HG03280 (cell line): Measurements from ENCODE around the gene PPP1R16B.
"Not testable (repeated sequence)": the region's sequence is repeated elsewhere in the genome, so short reads cannot be mapped to it uniquely, and the experiment has no call there.

ENCODE experiments used
- ATAC-seq: cut with Tn5 transposase; IDR thresholded peaks from one replicate; pipeline ENCODE4 v1.9.1; 2021; ENCODE audit warnings: mild to moderate bottlenecking, moderate library complexity; ENCODE audit not compliant: unreplicated experiment

PPP1R16B gene

DNA sequence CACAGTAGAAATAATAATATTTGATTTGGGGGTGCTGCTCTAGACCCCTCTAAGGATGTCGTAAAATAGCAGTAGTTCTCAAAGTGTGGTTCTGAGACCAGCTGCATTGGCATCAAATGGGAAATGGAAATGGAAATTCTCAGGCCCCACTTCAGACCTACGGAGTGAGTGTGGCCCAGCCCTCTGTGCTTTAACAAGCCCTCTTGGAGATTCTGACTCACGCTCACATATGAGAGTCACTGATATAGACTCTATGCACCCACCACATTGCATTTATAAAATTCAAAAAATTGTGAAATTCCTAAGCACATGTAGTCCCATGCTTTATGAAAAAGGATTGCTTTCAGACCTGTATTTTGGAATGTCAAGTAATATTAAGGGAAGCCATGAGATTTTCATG, 14.2 kb upstream of the PPP1R16B start:
- ATAC-seq, result no peak

DNA sequence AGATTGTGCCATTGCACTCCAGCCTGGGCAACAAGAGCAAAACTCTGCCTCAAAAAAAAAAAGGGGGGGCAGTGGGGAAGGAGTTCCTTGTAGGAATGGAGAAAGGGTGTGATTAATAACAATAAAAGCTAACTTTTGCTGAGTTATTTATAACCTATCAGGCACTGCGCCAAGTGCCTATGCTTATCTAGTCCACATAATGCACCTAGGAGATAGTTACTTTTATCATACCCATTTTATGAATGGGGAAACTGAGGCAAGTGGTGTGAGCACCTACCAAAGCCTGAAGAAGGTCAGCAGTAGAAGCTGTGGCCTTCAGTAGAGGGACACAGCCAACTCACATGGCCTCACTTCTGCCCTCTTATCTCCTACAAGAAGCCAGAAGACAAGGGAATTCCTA, 13.6 kb upstream of the PPP1R16B start:
- ATAC-seq, result no peak

DNA sequence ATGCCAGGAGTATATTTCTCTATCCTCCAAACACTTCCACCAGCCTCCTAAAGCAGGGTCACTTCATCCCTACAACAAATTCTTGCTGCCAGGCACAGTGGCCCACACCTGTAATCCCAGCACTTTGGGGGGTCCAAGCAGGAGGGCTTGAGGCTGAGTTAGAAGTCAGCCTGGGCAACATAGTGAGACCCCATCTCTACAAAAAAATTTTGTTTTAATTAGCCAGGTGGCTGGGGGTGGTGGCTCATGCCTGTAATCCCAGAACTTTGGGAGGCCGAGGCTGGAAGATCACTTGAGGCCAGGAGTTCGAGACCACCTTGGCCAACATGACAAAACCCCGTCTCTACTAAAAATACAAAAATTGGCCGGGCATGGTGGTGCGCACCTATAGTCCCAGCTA, 11.4 kb upstream of the PPP1R16B start:
- not testable (repeated sequence) for ATAC-seq

DNA sequence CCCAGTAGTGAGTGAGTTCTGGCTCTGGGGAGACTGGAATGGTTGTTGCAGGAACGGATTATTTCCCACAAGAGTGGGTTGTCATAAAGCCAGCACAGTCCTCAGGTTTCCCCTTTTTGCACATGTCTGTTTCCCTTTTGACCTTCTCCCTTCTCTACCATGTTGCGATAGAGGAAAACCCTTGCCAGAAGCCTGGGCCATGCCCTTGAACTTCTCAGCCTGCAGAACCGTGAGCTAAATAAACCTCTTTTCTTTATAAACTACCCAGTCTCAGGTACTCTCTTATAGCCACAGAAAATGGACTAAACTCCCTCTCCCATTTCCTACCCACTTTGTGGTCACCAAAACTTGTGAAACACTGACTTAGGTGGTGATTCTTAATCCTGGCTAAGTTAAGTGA, 7.2 kb upstream of the PPP1R16B start:
- no peak for ATAC-seq

DNA sequence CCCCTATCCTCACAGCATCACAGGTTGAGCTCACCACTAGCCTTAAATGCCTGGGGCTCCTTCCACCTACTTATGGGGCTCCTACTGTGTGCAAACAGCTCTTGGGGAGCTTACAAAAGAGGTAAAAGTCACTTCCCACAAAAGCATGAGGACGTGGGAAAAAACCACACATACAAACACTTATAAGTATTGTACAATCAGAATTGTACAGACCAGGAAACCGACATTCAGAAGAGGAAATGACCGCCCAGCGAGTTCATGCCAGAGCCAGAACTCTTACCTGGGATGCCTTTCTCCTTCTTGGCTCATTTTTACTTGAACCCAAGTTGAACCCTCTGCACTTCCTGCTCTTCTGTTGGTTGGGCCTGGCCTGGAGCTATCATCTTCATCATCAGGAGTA, 6.3 kb upstream of the PPP1R16B start:
- ATAC-seq, result no peak

DNA sequence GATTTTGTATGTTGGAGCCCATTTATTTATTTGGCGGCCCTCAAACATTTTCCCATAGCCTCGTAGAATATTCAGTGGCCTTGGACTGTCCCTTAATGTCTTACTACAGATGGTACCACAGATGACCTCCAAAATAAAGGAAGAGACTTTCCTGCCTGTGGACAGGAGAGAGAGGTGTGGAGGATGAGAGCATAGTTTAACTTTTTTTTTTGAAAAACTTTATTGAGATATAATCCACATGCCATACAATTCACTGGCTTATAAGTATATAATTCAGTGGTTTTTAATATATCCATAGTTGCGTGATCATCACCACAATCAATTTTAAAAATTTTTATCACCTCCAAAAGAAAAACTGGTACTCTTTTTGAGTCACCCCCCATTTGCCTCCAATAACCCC, 4.6 kb upstream of the PPP1R16B start:
- no peak for ATAC-seq

DNA sequence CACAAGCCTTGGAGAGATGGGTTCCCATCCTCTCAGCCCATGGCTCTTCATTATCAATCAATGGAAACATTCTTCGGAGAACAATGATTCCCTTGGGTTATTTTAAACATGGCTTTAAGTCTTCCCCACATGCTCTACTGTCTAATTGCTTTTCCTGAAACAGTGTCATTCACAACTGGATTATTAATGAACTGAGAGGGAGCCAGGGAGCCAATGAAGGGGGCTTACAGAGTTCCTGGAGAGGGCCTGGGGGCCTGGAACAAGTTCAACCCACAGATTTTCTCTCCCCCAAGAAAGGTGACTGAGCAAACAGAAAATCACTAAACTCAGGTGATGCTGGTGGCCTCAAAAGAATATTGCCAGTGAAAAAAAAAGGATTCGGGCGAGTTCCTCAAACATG, 1.3 kb upstream of the PPP1R16B start:
- no peak for ATAC-seq

DNA sequence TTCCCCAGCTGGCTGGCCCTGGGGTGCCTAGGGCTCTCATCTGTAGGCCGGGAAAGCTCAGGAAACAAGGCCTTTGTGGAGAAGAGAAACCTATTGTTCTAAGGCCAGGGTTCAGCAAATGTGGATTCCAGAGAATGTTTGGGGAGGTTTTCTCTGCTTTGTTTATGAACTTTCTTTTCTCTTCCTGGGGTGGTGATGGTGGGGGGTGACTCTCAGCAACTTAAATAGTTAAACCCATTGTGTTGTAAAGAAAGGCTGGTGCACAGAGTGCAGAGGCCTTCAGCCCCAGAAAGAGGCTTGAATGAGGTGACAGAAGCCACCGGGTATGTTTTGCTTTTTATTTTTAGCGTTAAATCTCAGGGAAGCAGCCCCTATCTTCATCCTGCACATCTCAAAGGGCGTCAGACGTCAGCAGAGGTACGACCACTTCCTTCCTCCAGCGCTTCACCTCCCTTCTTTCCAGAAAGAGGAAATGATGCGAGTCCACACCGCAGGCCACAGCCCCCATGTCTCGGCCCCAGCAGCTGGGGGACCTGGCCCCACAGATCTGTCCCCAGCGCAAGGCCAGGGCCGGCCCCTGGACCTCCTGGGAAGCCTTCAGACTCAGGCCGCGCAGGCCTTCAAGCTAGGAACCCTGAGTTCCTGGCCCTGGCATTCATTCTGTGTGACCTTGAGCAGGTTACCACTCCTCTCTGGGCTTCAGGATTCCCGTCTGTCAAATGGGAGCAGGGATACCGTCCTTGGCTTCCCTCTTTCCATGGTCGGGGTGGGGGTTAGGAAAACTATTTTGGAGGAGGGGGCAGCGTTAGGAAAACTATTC, 605 bp upstream of the PPP1R16B start:
- ATAC-seq, result no peak

DNA sequence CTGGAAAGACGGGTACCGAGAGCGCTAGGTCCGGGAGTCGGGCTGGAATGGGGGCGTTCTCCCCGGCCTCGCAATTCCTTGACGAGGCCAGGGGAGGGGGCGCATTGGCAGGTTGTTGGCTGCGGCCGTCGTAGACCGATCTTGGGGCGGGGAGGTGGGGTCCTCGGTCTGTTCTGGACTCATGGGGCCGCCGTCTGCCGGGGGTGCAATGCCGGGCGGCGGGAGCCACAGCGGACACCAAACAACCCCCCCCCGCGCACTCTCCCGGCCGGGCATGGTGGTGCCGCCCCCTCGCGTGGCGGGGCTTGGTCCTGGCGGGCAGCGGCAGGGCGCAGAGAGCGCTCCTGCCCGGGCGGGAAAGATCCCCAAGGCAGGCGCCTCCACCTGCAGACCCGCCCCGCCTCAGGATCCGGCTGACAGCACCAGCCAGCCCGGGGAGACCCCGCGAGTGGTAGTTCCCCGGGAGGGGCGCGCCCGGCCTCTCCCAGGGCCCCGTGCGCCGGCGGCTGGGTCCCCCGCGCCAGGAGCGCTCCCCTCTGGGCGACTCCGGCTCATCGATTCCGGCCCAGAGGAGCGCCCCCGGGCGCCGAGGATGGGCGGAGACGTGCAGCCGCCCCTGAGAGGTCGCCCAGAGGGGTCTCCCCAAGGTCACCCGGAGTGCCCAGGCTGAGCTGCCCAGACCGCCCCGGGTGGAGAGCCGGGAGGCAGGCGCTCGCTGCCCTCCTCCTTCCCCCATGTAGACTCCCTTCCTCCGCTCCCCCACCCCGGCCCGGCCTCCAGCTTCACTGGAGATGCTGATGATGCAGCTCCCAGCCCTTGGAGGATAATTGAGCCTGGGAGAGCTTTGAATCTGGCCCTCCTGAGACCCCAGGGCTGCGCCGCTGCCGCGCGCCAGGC, 709 bp downstream of the PPP1R16B start:
- no peak for ATAC-seq

DNA sequence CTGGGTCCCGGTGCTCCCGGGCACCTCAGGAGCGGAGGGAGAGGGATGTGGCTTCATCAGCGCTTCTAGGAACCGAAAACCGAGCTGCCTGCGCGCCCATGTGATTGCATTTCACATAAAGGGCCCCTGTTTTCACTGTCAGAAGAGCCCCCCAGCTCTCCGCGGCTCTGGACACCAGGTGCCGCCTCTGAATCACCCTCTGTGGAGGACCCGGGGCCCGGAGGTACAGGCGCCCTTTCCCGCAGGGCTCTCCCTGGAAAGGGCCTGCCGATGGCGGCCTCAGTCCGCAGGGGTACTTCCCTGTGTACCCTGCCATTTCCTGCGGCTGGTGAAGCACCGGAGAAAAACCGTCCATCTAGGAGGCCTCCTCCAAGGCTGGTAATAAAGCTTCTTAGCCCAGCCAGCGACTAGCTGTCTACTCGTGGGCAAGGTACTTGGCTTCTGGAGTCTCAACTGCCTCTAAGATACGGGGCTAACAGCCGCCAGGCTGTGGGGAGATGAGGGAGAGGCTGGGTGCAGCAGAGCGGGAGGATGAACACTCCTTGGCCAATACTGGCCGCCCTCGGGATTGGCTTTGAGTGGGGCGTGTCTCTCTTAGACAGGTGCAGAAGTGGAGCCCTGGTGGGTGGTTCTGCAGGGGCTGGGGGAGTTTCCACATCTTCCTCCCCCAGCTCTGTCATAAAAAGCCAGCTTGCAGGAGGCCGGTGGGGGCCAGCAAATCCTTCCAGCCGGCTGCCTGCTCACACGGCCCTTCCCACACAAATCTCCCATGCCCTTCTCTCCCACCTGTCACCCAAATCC, 1.6 kb downstream of the PPP1R16B start:
- ATAC-seq, result no peak

DNA sequence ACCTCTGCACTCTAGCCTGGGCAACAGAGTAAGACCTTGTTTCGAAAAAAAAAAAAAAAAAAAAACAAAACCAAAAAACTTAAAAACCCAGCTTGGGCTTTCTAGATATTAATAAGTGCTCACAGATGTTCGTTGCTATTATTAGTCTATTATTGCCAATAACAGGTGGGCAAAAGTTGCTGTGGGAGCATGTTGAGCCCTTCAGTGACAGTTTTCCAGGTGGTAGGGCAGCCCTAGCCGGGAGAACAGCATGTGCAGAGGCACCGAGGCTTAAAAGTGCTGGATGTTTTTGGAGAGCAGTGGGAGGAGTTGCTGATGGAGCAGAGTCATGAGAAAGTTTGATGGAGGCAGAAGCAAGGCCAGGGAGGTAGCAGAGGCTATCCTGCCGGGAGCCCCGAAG, 4.4 kb downstream of the PPP1R16B start:
- no peak for ATAC-seq

DNA sequence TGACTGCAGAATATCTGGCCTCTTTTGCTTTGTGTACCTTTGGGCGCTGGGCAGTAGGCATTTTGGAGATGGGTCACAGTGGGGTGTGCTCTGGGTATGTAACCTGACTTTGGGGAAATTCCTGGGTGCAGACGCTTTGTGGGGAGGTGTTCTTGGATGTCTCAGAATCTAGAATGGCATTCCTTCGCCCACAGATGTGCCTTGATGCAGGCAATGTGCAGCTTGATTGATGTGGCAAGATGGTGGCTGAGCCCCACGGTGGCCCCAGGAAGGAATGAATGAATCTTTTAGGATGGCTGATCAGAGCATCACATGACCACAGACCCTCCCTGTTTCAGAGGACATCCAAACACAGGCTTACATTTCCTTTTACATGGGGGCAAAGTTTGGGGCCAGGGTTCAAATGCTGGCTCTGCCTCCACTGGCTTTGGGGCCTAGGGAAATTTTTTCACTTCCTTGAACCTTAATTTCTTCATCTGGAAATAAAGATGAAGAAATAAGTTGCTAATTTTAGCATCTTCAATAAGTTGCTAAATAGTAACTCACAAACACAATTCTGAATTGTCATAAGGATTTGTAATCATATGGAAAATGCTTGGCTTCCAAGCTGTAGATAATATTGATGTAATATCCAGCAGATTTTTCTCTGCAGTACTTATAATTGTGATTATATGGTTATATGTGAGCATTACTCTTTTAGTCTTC, 5.6 kb downstream of the PPP1R16B start:
- ATAC-seq, result no peak

DNA sequence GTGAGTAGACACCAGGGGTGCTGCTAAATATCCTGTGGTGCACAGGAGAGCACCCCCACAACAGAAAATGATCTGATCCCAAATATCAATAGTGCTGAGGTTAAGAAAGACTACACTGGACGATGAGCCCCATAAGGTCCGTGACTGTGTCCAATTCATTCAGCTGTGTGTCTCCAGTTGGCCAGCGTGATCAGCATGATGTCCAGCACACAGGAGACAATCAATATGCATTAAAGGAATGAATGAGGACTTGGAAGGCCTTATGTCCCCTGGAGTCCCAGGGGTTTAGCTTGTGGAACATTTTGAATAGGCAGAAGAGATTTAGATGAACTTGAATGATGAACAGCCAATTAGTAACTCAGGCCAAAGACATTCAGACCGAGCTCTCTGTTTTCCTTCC, 6.3 kb downstream of the PPP1R16B start:
- no peak for ATAC-seq

DNA sequence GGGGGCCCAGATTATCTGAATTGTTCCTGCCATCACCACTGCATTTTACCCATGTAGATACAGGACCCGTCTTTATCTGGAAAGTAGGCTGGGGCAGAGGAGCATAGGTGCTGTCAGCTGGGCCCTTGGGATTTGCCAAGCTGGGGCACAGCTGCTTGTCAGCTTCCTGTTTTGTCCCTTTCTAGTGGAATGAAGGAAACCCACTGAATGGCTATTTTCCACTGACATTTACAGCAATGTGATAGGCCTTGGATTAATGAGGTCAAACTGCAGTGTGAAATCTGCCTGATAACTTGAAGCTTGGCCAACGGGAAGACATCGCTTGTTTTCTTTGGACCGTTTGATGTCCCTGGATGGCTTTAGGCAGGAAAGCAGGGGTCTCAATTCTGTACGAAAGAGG, 6.7 kb downstream of the PPP1R16B start:
- no peak for ATAC-seq

DNA sequence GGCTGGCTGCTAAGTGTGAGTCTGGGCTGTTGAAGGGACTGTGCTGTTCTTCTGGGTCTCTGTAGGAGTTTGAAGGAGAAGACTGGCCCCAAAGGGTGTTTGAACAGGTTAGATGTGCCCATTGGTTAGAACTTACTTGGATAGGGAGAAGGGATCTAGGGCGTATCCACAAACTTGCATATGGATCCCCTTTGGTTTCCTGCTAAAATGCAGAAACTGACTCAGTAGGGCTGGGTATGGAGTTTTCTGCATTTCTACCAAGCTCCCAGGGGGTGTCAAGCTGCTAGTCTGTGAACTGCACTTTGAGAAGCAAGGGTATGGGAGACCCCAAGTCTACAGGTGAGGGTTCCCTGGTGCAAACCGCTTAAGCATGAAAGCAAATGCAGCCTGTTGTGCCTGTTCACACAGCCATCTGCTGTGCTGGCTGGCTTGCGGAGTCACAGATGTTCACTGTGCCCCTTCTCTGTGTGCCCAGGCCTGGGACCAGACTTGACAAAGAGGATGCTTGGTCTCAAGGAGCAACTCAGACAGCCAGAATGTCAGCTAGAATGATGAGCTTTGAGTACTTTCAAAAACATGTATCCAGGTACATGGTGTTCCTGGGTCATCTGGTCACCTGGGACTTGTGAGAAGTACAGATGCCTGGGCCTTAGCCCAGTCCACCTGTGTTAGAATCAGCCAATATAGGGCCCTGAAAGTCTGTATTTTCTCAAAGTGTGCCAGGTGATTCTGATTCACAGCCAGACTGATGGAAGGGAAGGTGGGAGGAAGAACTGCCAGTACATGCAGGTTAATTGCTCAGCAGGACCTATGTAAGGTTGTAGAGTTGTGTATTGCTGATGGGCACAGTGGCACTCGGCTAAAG, 7.4 kb downstream of the PPP1R16B start:
- no peak for ATAC-seq

DNA sequence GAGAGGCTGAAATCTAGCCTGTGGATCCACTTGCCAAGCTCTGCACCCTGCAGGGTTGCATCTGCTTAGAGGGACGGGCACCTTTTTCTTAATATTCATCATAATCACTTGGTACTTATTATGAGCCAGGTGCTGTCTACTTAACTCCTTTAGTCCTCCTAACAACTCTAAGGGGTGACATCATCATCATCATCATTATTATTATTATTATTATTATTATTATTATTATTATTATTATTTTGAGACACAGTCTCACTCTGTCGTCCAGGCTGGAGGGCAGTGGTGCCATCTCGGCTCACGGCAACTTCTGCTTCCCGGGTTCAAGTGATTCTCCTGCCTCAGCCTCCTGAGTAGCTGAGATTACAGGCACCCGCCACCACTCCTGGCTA, 8.1 kb downstream of the PPP1R16B start:
- not testable (repeated sequence) for ATAC-seq

DNA sequence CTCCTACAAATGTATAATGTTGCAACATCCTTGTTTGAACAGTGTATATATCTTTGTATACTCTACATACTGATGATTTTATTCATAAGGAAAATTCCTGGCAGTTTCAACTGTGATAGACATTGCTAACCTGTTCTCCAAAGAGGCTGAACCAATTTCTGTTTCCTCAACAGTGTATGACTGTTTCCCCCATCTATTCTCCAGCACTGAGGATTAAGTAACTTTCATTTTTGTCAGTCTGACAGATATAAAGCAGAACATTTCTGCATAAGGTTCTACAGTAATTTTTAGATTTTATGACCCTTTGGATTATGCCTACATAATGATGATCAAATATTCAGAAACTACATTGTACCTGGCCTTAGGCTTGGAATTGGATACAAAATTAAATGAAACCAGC, 9.9 kb downstream of the PPP1R16B start:
- no peak for ATAC-seq

DNA sequence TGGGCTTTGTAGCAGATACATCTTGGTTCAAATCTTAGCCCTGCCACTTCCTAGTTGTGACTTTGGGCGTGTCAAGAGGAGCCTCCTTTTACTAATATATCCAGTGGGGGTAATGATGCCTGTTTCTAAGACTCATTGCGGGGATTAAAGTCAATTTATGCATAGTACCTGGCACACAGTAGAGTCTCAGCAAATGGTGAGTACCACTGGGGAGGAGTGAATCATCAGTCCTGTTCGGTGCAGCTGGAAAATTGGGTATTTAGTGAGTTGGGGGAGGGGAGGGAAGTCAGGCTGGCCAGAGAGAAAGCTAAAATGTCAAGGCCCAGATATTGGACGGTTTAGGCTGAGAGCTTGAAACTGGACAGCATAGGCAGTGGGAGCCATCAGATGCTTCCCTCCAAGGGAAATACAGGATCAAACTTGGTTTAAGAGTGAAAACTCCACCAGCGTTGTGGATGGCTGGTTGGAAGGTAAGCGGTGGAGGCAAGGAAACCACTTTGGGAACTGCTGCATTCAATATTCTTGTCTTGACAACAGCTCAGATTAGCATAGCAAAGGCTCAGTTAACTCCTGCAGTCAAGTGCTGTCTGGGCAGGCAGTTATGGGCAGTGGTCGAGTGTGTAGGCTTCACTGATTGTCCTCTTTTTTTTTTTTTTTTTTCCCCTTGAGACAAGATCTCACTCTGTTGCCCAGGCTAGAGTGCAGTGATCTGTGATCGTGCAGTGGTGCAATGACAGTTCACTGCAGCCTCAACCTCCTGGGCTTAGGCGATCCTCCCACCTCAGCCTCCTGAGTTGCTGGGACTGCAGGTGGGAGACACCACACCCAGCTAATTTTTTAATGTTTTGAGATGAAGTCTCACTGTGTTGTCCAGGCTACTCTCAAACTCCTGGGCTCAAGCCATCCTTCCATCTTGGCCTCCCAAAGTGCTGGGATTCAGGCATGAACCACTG, 12.9 kb downstream of the PPP1R16B start:
- no peak for ATAC-seq

DNA sequence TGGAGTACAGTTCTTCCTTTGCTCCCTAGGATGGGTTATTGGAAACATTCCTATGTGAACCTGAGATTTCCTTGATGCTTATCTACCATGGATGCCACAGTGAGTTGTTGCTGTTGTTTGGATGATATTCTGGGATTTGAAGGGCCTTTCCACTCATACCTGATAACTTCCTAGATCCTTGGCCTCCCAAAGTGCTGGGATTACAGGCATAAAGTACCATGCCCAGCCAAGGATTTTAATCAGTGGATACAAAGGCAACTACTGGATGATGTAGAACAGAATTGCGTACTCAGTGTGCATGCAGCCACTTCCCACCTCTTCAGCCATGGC, 20.0 kb downstream of the PPP1R16B start:
- ATAC-seq, result no peak
